IPS-18a (cell line): ENCODE results near the gene LINC00632.

Source experiments
- H3K27ac ChIP-seq: one replicate; pipeline ENCODE4 v1.5.1; 2013; ENCODE audit warnings: low read length
- H3K27me3 ChIP-seq: one replicate; pipeline ENCODE4 v1.6.1; 2013; ENCODE audit warnings: mild to moderate bottlenecking, low read length; ENCODE audit not compliant: control insufficient read depth, insufficient read depth
- H3K36me3 ChIP-seq: one replicate; pipeline ENCODE4 v1.6.1; 2013; ENCODE audit warnings: low read depth, low read length; ENCODE audit not compliant: control insufficient read depth
- H3K4me1 ChIP-seq: one replicate; pipeline ENCODE4 v1.6.1; 2013; ENCODE audit warnings: low read depth, low read length; ENCODE audit not compliant: control insufficient read depth
- H3K4me3 ChIP-seq: one replicate; pipeline ENCODE4 v1.5.1; 2013; ENCODE audit warnings: low read length
- H3K9ac ChIP-seq: one replicate; pipeline ENCODE4 v1.6.1; 2013; ENCODE audit warnings: mild to moderate bottlenecking, low read length, moderate library complexity
- H3K9me3 ChIP-seq: one replicate; pipeline ENCODE4 v1.6.1; 2013; ENCODE audit warnings: low read depth, low read length; ENCODE audit not compliant: control insufficient read depth

Gene LINC00632

GRCh38 chrX:140765043-140765784 is 55.7 kb downstream of the LINC00632 start:
- no peaks in the 10 kb centered on the region for H3K4me1 ChIP-seq
- peak overlapping the region; percentile 48 for H3K9ac ChIP-seq
- H3K27me3 ChIP-seq = peaks cover 12% of the 10 kb centered on the region
- H3K36me3 ChIP-seq = no peaks in the 10 kb centered on the region
- H3K9me3 ChIP-seq = peaks cover 6% of the 10 kb centered on the region
- H3K27ac ChIP-seq = no peak overlapping the region
- peak overlapping the region; percentile 69 for H3K4me3 ChIP-seq

- peak overlapping the region; percentile 69 for H3K4me3 ChIP-seq
- no peaks in the 10 kb centered on the region for H3K4me1 ChIP-seq
- H3K27ac ChIP-seq = no peak overlapping the region
- H3K36me3 ChIP-seq = no peaks in the 10 kb centered on the region
- H3K9ac ChIP-seq = peak overlapping the region; percentile 48
- H3K9me3 ChIP-seq = peaks cover 6% of the 10 kb centered on the region
- peaks cover 12% of the 10 kb centered on the region for H3K27me3 ChIP-seq
These were observed 56.6 kb downstream of the LINC00632 start for GRCh38 chrX:140766024-140766611.

DNA sequence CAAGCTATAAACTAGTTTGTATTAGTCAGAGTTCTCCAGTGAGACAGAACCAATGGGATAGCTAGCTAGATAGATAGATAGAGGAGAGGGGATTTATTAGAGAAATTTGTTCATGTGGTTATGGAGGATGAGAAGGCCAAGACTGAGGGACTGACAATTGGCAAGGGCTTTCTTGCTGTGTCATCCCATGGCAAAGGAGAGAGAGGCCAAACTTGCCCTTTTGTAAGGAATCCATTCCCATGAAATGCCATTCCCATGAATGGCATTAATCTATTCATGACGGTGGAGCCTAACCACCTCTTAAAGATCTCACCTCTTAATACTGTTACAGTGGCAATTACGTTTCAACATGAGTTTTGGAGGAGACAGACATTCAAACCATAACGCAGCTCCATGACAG is 58.1 kb downstream of the LINC00632 start:
- peaks cover 12% of the 10 kb centered on the region for H3K27me3 ChIP-seq

DNA sequence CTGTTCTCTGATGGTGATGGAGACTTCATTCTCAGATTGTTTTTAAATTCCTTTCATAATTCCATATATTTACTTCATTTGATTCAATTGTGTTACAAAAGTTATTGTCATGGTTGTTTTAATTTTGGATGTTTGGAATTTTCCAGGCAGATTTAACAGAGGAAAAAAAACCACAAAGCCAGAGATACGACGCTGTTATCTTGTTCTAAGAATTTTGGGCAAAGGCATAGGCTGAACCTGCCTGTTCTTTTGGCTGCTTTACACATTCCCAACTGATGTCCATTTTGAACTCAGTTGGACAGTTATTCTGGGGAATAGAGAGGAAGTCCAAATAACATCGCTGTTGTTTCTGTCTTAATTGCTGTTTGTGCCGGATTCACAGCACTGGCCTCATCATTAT is 65.7 kb downstream of the LINC00632 start:
- H3K36me3 ChIP-seq = no peaks in the 10 kb centered on the region
- H3K4me1 ChIP-seq = no peaks in the 10 kb centered on the region

More for the DNA sequence above, 58.1 kb downstream of the LINC00632 start:
- H3K27ac ChIP-seq = no peak overlapping the region
- H3K9ac ChIP-seq = no peak overlapping the region
- H3K36me3 ChIP-seq = no peaks in the 10 kb centered on the region
- peaks cover 6% of the 10 kb centered on the region for H3K9me3 ChIP-seq
- no peak overlapping the region for H3K4me3 ChIP-seq
- no peaks in the 10 kb centered on the region for H3K4me1 ChIP-seq

DNA sequence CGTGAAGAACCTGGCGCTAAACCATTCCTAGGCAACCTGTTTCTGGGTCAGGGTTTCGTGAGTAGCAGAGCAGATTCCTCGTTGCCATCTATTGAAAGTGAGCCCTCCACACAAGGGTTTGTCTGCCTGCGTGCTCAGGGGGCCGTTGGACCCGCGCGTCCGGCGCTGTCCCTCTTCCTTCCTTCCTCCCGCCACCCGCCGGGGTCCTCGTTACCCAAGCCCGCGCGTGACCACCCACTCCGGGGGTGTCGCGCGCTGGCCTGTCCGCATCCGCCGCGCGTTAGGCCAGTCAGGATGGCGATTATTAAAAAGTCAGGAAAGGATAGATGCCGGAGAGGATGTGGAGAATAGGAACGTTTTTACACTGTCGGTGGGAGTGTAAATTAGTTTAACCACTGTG is 66.8 kb downstream of the LINC00632 start:
- Histone ChIP-seq H3K4me1 (no peaks in the 10 kb centered on the region), H3K27me3 (no peaks in the 10 kb centered on the region), H3K9ac (no peak overlapping the region), H3K4me3 (no peak overlapping the region), H3K9me3 (peaks cover 8% of the 10 kb centered on the region), H3K36me3 (no peaks in the 10 kb centered on the region), H3K27ac (no peak overlapping the region)

More for the DNA sequence above, 65.7 kb downstream of the LINC00632 start:
- Histone ChIP-seq H3K9me3 (peaks cover 8% of the 10 kb centered on the region), H3K27me3 (no peaks in the 10 kb centered on the region), H3K27ac (no peak overlapping the region), H3K9ac (no peak overlapping the region), H3K4me3 (no peak overlapping the region)

DNA sequence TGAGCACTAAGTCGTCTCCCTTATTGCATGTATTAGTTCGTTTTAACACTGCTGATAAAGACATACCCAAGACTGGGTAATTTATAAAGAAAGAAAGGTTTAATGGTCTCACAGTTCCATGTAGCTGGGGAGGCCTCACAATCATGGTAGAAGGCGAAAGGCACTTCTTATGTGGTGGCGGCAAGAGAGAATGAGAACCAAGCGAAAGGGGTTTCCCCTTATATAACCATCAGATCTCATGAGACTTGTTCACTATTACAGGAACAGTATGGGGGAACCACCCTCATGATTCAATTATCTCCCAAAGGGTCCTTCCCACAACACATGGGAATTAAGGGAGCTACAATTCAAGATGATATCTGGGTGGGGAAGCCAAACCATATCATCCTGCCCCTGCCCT is 85.1 kb downstream of the LINC00632 start:
- no peaks in the 10 kb centered on the region for H3K36me3 ChIP-seq
- no peaks in the 10 kb centered on the region for H3K4me1 ChIP-seq
- no peak overlapping the region for H3K27ac ChIP-seq
- H3K9me3 ChIP-seq = peaks cover 22% of the 10 kb centered on the region
- no peaks in the 10 kb centered on the region for H3K27me3 ChIP-seq
- no peak overlapping the region for H3K9ac ChIP-seq
- no peak overlapping the region for H3K4me3 ChIP-seq

DNA sequence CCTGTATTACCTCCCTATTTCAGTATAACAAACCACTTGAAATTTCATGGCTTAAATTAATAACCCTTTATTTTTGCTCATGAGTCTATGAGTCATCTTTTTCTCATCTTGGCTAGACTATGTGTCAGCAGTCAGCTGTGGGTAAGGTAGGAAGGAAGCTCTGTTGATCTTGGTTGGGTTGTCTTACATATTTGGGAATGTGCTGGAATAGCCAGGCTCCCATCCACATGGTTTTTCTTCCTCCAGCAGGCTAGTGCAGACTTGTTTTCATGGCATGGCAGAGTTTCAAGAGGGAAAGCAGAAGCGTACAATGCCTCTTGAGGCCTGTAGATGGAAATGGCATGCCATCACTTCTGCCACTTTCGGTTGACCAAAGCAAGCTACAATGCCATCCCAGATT is 89.7 kb downstream of the LINC00632 start:
- Histone ChIP-seq H3K9ac (no peak overlapping the region), H3K9me3 (peaks cover 29% of the 10 kb centered on the region), H3K4me1 (no peaks in the 10 kb centered on the region), H3K4me3 (no peak overlapping the region), H3K27me3 (no peaks in the 10 kb centered on the region), H3K36me3 (no peaks in the 10 kb centered on the region), H3K27ac (no peak overlapping the region)

- H3K9me3 ChIP-seq = peaks cover 29% of the 10 kb centered on the region
- no peaks in the 10 kb centered on the region for H3K36me3 ChIP-seq
- no peaks in the 10 kb centered on the region for H3K27me3 ChIP-seq
- H3K9ac ChIP-seq = no peak overlapping the region
- no peak overlapping the region for H3K4me3 ChIP-seq
- H3K27ac ChIP-seq = no peak overlapping the region
- H3K4me1 ChIP-seq = no peaks in the 10 kb centered on the region
These were observed 94.7 kb downstream of the LINC00632 start for GRCh38 chrX:140804292-140804691.

- Histone ChIP-seq H3K4me1 (no peaks in the 10 kb centered on the region), H3K36me3 (no peaks in the 10 kb centered on the region), H3K27ac (no peak overlapping the region), H3K27me3 (no peaks in the 10 kb centered on the region), H3K4me3 (no peak overlapping the region), H3K9ac (no peak overlapping the region), H3K9me3 (peaks cover 54% of the 10 kb centered on the region)
These were observed 106.3 kb downstream of the LINC00632 start for GRCh38 chrX:140815868-140816267.

DNA sequence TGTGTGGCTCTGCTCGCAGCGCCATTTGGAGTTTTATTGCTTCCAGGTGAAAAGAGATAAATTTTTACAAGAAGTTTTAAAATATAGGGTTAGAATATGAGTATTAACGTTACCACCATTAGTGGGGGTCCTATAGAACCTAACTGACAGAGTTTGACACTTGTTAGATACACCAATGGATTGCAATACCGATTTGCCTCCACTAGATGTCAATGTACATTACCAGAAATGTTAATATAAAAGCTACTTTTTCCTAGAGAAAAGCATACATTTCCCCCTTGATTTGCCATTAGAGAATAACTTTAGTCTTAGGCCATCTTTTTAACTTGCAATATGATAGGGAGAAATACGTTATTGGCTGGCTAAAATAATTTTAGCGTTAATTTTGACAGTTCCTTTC is 108.4 kb downstream of the LINC00632 start:
- H3K27ac ChIP-seq = no peak overlapping the region
- H3K9me3 ChIP-seq = peaks cover 34% of the 10 kb centered on the region
- H3K4me1 ChIP-seq = no peaks in the 10 kb centered on the region
- H3K27me3 ChIP-seq = no peaks in the 10 kb centered on the region
- H3K9ac ChIP-seq = no peak overlapping the region
- no peak overlapping the region for H3K4me3 ChIP-seq
- no peaks in the 10 kb centered on the region for H3K36me3 ChIP-seq

GRCh38 chrX:140821280-140821679 is 111.7 kb downstream of the LINC00632 start:
- no peak overlapping the region for H3K4me3 ChIP-seq
- H3K27ac ChIP-seq = no peak overlapping the region
- no peaks in the 10 kb centered on the region for H3K36me3 ChIP-seq
- no peaks in the 10 kb centered on the region for H3K4me1 ChIP-seq
- no peak overlapping the region for H3K9ac ChIP-seq
- H3K27me3 ChIP-seq = no peaks in the 10 kb centered on the region
- H3K9me3 ChIP-seq = peaks cover 17% of the 10 kb centered on the region

DNA sequence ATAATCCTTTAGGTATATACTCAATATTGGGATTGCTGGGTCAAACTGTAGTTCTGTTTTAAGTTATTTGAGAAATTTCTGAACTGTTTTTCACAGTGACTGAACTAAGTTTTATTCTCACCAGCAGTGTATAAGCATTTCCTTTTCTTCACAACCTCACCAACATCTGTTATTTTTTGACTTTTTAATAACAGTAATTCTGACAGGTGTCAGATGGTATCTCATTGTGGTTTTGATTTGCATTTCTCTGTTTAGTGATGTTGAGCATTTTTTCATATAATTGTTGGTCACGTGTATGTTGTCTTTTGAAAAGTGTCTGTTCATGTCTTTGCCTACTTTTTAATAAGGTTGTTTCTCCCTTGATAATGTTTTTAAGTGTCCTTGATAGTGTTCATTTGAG is 112.6 kb downstream of the LINC00632 start:
- Histone ChIP-seq H3K36me3 (no peaks in the 10 kb centered on the region), H3K27ac (no peak overlapping the region), H3K4me1 (no peaks in the 10 kb centered on the region), H3K9me3 (peaks cover 15% of the 10 kb centered on the region), H3K4me3 (no peak overlapping the region), H3K27me3 (no peaks in the 10 kb centered on the region), H3K9ac (no peak overlapping the region)
